Naive thymus-derived CD8-positive, alpha-beta T cell (primary cell): ENCODE data around the gene SNX18. TPM values are rescaled to one million over a fixed set of nuclear protein-coding genes. Genes with fewer than 3 reads are reported as not detected.
A peak's percentile ranks its signal among the peaks of the same experiment; 100 is the strongest.
"Not testable (repeated sequence)": the region's sequence is repeated elsewhere in the genome, so short reads cannot be mapped to it uniquely, and the experiment has no call there.

Experiments used
- ATAC-seq, 2 donors: fragments of 150-1000 bp; cut with Tn5 transposase in 1 of 2; sonication (Bioruptor Pico), chemical (Tn5 transposase) in 1 of 2; 1 replicate in 1 of 2; 2 replicates in 1 of 2; pipeline ENCODE4 v1.10.0; 2021; ENCODE audit warnings: mild to moderate bottlenecking in 2 of 2, moderate library complexity in 2 of 2
- POLR2A ChIA-PET: fragments of 350-600 bp; sonication (Branson Sonifier 250); formaldehyde crosslinking; loops from one replicate; lab custom pipeline; 2021; ENCODE audit warnings: antibody characterized with exemption; lab: Charles Lee
- DNase-seq, 10 donors: peaks; one replicate each; pipeline versions ENCODE4 v3.0.0 to v3.0.0-alpha.2; 2020 to 2022
- H3K27ac Mint-ChIP-seq, 10 donors: one replicate each; pipeline ENCODE4 v1.8.0; 2020 to 2022; ENCODE audit warnings: mild to moderate bottlenecking in 10 of 10, mixed read lengths in 10 of 10, moderate library complexity in 4 of 10, inconsistent platforms in 1 of 10
- H3K27me3 Mint-ChIP-seq, 5 donors: one replicate each; pipeline ENCODE4 v1.8.0; 2021 to 2022; ENCODE audit warnings: mixed read lengths in 5 of 5
- H3K36me3 Mint-ChIP-seq, 3 donors: one replicate each; pipeline ENCODE4 v1.8.0; 2020 to 2022; ENCODE audit warnings: mixed read lengths in 3 of 3, mild to moderate bottlenecking in 2 of 3, inconsistent platforms in 1 of 3
- H3K4me1 Mint-ChIP-seq, 4 donors: one replicate each; pipeline ENCODE4 v1.8.0; 2021 to 2022; ENCODE audit warnings: mixed read lengths in 4 of 4
- H3K4me3 Mint-ChIP-seq, 10 donors: one replicate each; pipeline ENCODE4 v1.8.0; 2020 to 2022; ENCODE audit warnings: mild to moderate bottlenecking in 10 of 10, mixed read lengths in 10 of 10, moderate library complexity in 6 of 10, inconsistent platforms in 1 of 10
- H3K9me3 Mint-ChIP-seq, 9 donors: one replicate each; pipeline ENCODE4 v1.8.0; 2020 to 2022; ENCODE audit warnings: mixed read lengths in 9 of 9, mild to moderate bottlenecking in 3 of 9, inconsistent platforms in 1 of 9, moderate library complexity in 1 of 9
- polyA plus RNA-seq, 3 donors: library from polyadenylated mRNA; unstranded; fragments of 300-500 nt; fragmentation: Illumina TruSeq; gene quantifications; one replicate each; pipeline ENCODE4 v1.2.3, GENCODE V29; 2021
- total RNA-seq, 8 experiments: library from RNA in 2 of 8; stranded (reverse) in 2 of 8; gene quantifications; one replicate each; pipeline ENCODE4 v1.2.3 and lab custom pipeline; 2021 to 2026

Gene SNX18
- total and polyA plus RNA-seq, 5 experiments from 2014 or later, result 2.6 to 33.9 (median 3.3) TPM

DNA sequence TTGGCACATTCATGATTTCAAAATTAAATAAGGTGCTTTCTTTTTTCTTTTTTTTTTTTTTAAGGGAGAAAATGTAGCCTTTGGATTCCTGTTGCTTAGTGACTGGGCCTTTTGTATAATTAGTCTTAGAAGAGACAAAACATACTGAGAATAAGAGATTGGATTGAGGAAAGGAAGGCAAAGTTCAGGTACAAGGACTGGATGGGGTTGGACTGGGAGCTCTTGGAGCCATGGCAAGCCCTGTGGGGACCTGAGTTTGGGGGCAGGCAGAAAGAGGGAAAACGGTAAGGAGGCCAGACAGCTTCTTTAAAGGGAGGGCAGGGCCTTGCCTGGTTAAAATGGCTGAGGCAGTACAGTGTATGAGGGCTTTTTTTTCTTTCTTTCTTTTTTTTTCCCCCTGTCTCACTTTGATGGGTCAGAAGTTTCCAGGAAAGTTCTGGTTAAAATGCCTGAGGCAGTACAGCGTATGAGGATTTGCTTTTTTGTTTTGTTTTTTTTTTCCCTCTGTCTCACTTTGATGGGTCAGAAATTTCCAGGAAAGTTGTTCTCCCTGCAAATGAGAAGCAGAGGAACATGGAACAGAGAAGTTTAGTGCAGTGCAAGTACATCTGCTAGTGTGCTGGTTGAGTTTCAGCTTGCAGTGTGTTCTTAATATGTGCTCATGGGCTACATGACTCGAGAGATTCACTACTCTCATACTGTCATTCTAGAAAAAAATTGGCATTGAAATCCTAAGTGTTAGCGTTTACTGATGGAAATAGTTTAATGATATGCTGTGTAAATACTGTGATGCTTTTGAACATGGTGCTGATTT lies 16.8 kb downstream of the SNX18 start:
- Mint-ChIP-seq H3K9me3 (peaks cover 0 to 3% (median 0%) of the 10 kb centered on the region in 9 donors), H3K36me3 (peaks cover 0 to 14% (median 12%) of the 10 kb centered on the region in 3 donors), H3K27ac (peak overlapping the region in 7 of 10 donors; percentile 11 to 78 (median 46)), H3K4me1 (peaks cover 26 to 70% (median 57%) of the 10 kb centered on the region in 4 donors), H3K27me3 (no peaks in the 10 kb centered on the region), H3K4me3 (no peak overlapping the region)
- POLR2A ChIA-PET, result interaction anchor here (0.7 kb wide), 1 partner anchor 209 kb away, joined by 3 read pairs; no protein-coding TSS in a partner anchor
- no peak for ATAC-seq
- no peak for DNase-seq

DNA sequence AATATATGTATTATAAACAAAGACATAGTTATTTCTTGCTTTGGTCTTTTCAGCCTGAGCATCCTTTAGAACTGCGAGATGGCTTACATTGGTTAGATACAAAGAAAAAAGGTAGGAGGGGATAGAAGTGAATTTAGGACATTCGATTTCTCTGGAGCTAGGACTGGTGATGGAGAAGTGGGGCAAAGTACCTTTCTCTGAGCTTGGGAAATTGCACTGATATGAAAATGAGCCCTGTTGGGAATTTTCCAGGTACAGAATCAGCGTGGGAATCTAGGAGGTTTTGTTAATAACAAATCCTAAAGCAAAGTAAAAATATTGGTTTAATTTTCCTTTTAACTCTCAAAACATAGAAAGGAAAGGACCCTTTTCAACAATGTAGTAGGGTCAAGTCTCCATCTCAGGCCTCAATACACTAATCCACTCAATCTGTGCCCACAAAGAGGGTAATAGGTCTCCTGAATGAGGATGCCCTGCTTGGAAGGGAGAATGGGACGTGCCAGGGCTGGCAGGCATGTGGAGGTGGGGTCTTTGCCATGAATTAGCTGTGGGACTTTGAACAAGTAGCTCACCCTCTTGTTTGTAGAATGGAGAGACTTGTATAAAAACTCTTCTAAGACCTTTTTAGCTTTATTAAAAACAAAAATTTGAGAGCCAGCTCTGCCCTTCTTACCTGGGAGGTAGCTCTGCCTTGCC lies 17.7 kb downstream of the SNX18 start:
- no peak for DNase-seq
- peaks cover 0 to 3% (median 0%) of the 10 kb centered on the region in 9 donors for H3K9me3 Mint-ChIP-seq
- no peak for ATAC-seq
- peak overlapping the region in 3 of 10 donors; percentile 2 to 65 (median 37) for H3K27ac Mint-ChIP-seq
- H3K4me3 Mint-ChIP-seq, result no peak overlapping the region
- POLR2A ChIA-PET, result no interaction called here
- no peaks in the 10 kb centered on the region for H3K27me3 Mint-ChIP-seq
- H3K36me3 Mint-ChIP-seq, result peaks cover 0 to 14% (median 12%) of the 10 kb centered on the region in 3 donors
- H3K4me1 Mint-ChIP-seq, result peaks cover 23 to 73% (median 55%) of the 10 kb centered on the region in 4 donors

GRCh38 chr5:54536375-54536774 lies 18.8 kb downstream of the SNX18 start:
- POLR2A ChIA-PET, H3K27ac Mint-ChIP-seq, H3K27me3 Mint-ChIP-seq, H3K4me3 Mint-ChIP-seq, ATAC-seq, H3K9me3 Mint-ChIP-seq, DNase-seq: not testable (repeated sequence)
- Mint-ChIP-seq H3K36me3 (peaks cover 0 to 14% (median 12%) of the 10 kb centered on the region in 3 donors), H3K4me1 (peaks cover 20 to 75% (median 51%) of the 10 kb centered on the region in 4 donors)

- POLR2A ChIA-PET, ATAC-seq, DNase-seq, H3K27me3 Mint-ChIP-seq, H3K9me3 Mint-ChIP-seq: not testable (repeated sequence)
- H3K36me3 Mint-ChIP-seq, result peaks cover 0 to 14% (median 9%) of the 10 kb centered on the region in 3 donors
- peak overlapping the region in 1 of 10 donors; percentile 51 for H3K4me3 Mint-ChIP-seq
- peak overlapping the region in 4 of 10 donors; percentile 10 to 63 (median 18) for H3K27ac Mint-ChIP-seq
- H3K4me1 Mint-ChIP-seq, result peaks cover 17 to 75% (median 51%) of the 10 kb centered on the region in 4 donors
These were observed 19.3 kb downstream of the SNX18 start for GRCh38 chr5:54536861-54537260.

DNA sequence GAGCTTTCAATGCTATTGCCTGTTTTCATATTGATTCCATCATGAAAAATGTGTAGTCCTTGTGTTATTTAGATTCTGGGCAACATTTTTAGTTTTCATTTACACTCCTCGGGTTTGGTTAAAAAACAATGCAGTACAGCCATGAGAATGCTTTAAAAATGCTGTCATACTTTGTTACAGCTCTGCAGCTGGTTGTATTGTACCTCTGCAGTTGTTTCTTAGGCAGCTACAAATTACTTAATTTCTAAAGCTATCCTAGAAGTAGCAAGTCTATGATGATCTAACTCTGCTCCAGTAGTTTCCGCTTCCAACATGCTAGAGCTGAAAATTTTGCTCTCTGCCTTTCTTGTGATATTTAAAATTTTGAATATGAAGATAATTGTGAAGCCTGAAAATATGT lies 20.2 kb downstream of the SNX18 start:
- no peak for DNase-seq

GRCh38 chr5:54538156-54538555 lies 20.6 kb downstream of the SNX18 start:
- DNase-seq (no peak), ATAC-seq (no peak)
- POLR2A ChIA-PET, result interaction anchor here (0.6 kb wide), 1 partner anchor 968 kb away, joined by 5 read pairs; no protein-coding TSS in a partner anchor
- H3K27ac Mint-ChIP-seq, result peak overlapping the region in 4 of 10 donors; percentile 6 to 45 (median 24)
- H3K9me3 Mint-ChIP-seq, result peaks cover 0 to 3% (median 0%) of the 10 kb centered on the region in 9 donors
- no peak overlapping the region for H3K4me3 Mint-ChIP-seq
- H3K4me1 Mint-ChIP-seq, result peaks cover 17 to 71% (median 55%) of the 10 kb centered on the region in 4 donors
- H3K36me3 Mint-ChIP-seq, result peaks cover 0 to 19% (median 15%) of the 10 kb centered on the region in 3 donors
- no peaks in the 10 kb centered on the region for H3K27me3 Mint-ChIP-seq

More for the DNA sequence above, 20.2 kb downstream of the SNX18 start:
- Mint-ChIP-seq H3K9me3 (peaks cover 0 to 3% (median 0%) of the 10 kb centered on the region in 9 donors), H3K4me1 (peaks cover 17 to 73% (median 56%) of the 10 kb centered on the region in 4 donors), H3K27ac (peak overlapping the region in 5 of 10 donors; percentile 6 to 45 (median 32)), H3K27me3 (no peaks in the 10 kb centered on the region), H3K36me3 (peaks cover 0 to 17% (median 11%) of the 10 kb centered on the region in 3 donors), H3K4me3 (no peak overlapping the region)
- no peak for ATAC-seq
- POLR2A ChIA-PET, result no interaction called here

GRCh38 chr5:54539001-54539400 lies 21.4 kb downstream of the SNX18 start:
- DNase-seq, result no peak
- Mint-ChIP-seq H3K9me3 (peaks cover 0 to 3% (median 0%) of the 10 kb centered on the region in 9 donors), H3K27ac (peak overlapping the region in 2 of 10 donors; percentile 38 to 63), H3K4me3 (no peak overlapping the region), H3K36me3 (peaks cover 0 to 23% (median 22%) of the 10 kb centered on the region in 3 donors), H3K4me1 (peaks cover 13 to 63% (median 51%) of the 10 kb centered on the region in 4 donors), H3K27me3 (no peaks in the 10 kb centered on the region)
- POLR2A ChIA-PET, result interaction anchor here (0.6 kb wide), 1 partner anchor 967 kb away, joined by 5 read pairs; no protein-coding TSS in a partner anchor
- no peak for ATAC-seq

GRCh38 chr5:54540286-54540685 lies 22.7 kb downstream of the SNX18 start:
- no peak for ATAC-seq
- Mint-ChIP-seq H3K27me3 (no peaks in the 10 kb centered on the region), H3K36me3 (peaks cover 0 to 30% (median 24%) of the 10 kb centered on the region in 3 donors), H3K9me3 (peaks cover 0 to 3% (median 0%) of the 10 kb centered on the region in 9 donors), H3K27ac (no peak overlapping the region), H3K4me1 (peaks cover 11 to 52% (median 45%) of the 10 kb centered on the region in 4 donors), H3K4me3 (no peak overlapping the region)
- POLR2A ChIA-PET, result no interaction called here
- no peak for DNase-seq

DNA sequence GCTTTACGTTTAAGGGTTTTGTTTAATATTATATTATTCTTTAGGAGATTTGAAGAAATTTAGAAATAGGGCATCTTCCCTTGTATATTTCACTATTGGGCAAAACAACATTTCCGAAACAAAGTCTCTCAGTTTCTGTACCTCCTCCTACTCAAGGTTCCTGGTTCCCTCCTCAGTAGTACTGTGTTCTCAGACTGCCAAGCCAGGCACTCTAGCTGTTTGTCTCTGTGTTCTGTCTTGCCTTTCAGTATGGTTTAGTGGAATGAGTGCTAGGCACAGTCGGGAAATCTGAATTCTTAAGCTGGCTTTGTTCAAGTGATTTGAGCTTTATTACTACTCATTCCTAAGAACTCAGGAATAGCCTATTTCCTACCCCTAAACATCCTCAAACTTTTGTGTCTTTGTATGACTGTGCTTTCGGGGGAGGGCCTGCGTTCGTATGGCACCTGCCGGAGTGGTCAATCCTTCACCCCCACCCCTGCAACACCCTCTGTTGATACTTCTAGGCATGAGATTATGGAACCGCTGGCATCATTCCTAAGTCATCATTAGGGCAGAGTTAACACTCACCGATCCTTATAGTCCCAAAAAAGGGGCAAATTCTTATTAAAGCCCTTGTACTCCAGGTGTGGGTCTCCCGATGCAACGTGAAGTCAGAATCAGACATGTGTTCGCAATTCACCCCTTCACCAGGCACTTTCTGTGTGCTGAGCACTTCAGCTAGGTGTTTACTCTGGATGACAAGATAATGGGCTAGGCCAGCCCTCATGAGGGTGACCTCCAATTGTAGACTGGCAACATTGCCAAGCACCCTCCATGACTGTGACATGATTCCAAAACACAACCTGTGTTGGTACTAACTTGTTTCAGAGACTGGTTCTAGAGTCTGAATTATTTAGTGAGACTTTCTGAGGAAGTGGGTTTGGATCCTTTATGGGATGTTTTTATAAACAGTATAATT lies 24.5 kb downstream of the SNX18 start:
- no peak overlapping the region for H3K4me3 Mint-ChIP-seq

DNA sequence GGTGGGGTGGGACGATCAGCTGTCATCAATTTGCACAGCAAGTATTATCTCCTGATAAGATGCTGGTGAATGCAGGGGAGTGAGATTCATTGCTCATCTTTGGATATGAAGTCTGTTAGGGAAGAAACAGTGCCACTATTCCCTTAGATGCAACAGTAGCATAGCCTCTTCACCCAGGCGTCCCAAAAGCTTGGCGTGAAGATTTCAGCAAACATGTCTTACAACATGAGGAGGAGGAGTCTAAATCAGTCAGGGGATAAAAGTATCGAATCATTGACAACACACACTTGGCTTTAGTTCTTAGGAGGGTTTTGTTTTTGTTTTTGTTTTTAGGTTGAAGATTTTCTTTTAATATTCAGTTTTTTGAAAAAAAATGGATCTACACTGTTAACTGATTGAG lies 26.5 kb downstream of the SNX18 start:
- no peaks in the 10 kb centered on the region for H3K27me3 Mint-ChIP-seq
- ATAC-seq (no peak), DNase-seq (no peak)
- H3K27ac Mint-ChIP-seq, result no peak overlapping the region
- no peaks in the 10 kb centered on the region for H3K9me3 Mint-ChIP-seq
- POLR2A ChIA-PET, result no interaction called here
- H3K4me3 Mint-ChIP-seq, result no peak overlapping the region
- peaks cover 5 to 27% (median 25%) of the 10 kb centered on the region in 4 donors for H3K4me1 Mint-ChIP-seq
- peaks cover 0 to 32% (median 19%) of the 10 kb centered on the region in 3 donors for H3K36me3 Mint-ChIP-seq

More for the DNA sequence above, 24.5 kb downstream of the SNX18 start:
- Mint-ChIP-seq H3K36me3 (peaks cover 0 to 28% (median 21%) of the 10 kb centered on the region in 3 donors), H3K9me3 (no peaks in the 10 kb centered on the region), H3K4me1 (peaks cover 8 to 42% (median 38%) of the 10 kb centered on the region in 4 donors), H3K27ac (peak overlapping the region in 5 of 10 donors; percentile 6 to 60 (median 19)), H3K27me3 (no peaks in the 10 kb centered on the region)
- POLR2A ChIA-PET, result no interaction called here
- DNase-seq, result no peak
- ATAC-seq, result no peak

GRCh38 chr5:54545796-54546195 lies 28.2 kb downstream of the SNX18 start:
- Mint-ChIP-seq H3K27me3 (no peaks in the 10 kb centered on the region), H3K4me3 (no peak overlapping the region), H3K4me1 (peaks cover 3 to 18% (median 17%) of the 10 kb centered on the region in 4 donors), H3K27ac (no peak overlapping the region), H3K36me3 (peaks cover 0 to 33% (median 24%) of the 10 kb centered on the region in 3 donors), H3K9me3 (no peaks in the 10 kb centered on the region)
- no peak for DNase-seq
- ATAC-seq, result no peak
- POLR2A ChIA-PET, result no interaction called here
